Panc1 (cell line): Measurements from ENCODE around the gene TBXAS1. TPM values are rescaled to one million over a fixed set of nuclear protein-coding genes. Genes with fewer than 3 reads are reported as not detected.

Source experiments
- ATAC-seq: fragments of 200-7000 bp; cut with Tn5 transposase; 2 replicates; pipeline ENCODE4 v1.9.1; 2020; ENCODE audit warnings: mild to moderate bottlenecking, moderate library complexity
- BruUV-seq: library from RNA; stranded (reverse); fragments of 400-500 nt; replicated peaks from 2 replicates; lab custom pipeline; 2021; lab: Mats Ljungman, UMichigan
- CTCF ChIA-PET: fragments of 300-600 bp; sonication (Branson Sonifier 250); formaldehyde crosslinking; loops from one replicate; lab custom pipeline; 2022; ENCODE audit warnings: antibody characterized with exemption; lab: Charles Lee
- POLR2A ChIA-PET: fragments of 300-600 bp; sonication (Branson Sonifier 250); formaldehyde crosslinking; loops from one replicate; lab custom pipeline; 2022; ENCODE audit warnings: antibody characterized with exemption; lab: Charles Lee
- DNase-seq: peaks from one replicate; pipeline ENCODE4 v3.0.0-alpha.2; 2010; ENCODE audit warnings: low read depth, low spot score
- H3K27ac ChIP-seq: 2 replicates; pipeline ENCODE4 v1.5.1; 2011; ENCODE audit warnings: mild to moderate bottlenecking, low read length, inconsistent platforms
- H3K27me3 ChIP-seq: fragments of 200-500 bp; sonication (Bioruptor generic); 2 replicates; pipeline ENCODE4 v1.6.0; 2014; ENCODE audit warnings: low read length, inconsistent platforms; ENCODE audit not compliant: control insufficient read depth, insufficient read depth
- H3K36me3 ChIP-seq: fragments of 200-500 bp; sonication (Bioruptor generic); 2 replicates; pipeline ENCODE4 v1.5.1; 2014; ENCODE audit warnings: inconsistent platforms, mild to moderate bottlenecking, low read length, moderate library complexity; ENCODE audit not compliant: control insufficient read depth, insufficient read depth
- H3K4me1 ChIP-seq: 2 replicates; pipeline ENCODE4 v1.5.1; 2011; ENCODE audit warnings: inconsistent platforms, mild to moderate bottlenecking, low read length, moderate library complexity; ENCODE audit not compliant: control insufficient read depth, insufficient read depth
- H3K4me3 ChIP-seq, 2 experiments: 2 replicates each; pipeline ENCODE4 v1.5.1; 2011 to 2012; ENCODE audit warnings: low read depth in 2 of 2, low read length in 2 of 2, mild to moderate bottlenecking in 2 of 2, inconsistent platforms in 1 of 2, moderate library complexity in 1 of 2
- H3K9me3 ChIP-seq: fragments of 200-500 bp; sonication (Bioruptor generic); 2 replicates; pipeline ENCODE4 v1.5.1; 2014; ENCODE audit warnings: low read depth, mild to moderate bottlenecking, inconsistent platforms, low read length, moderate library complexity; ENCODE audit not compliant: control insufficient read depth, insufficient read depth
- CTCF ChIP-seq: fragments of 450-650 bp; IDR thresholded peaks from 2 replicates; pipeline ENCODE4 v1.5.1; 2017; ENCODE audit warnings: mild to moderate bottlenecking
- POLR2AphosphoS5 ChIP-seq: IDR thresholded peaks from 2 replicates; pipeline ENCODE4 v1.6.1; 2012; ENCODE audit warnings: mild to moderate bottlenecking, low read depth, low read length, moderate library complexity
- REST ChIP-seq, 2 experiments: IDR thresholded peaks; 2 replicates each; pipeline ENCODE4 v1.6.1; 2011 to 2012; ENCODE audit warnings: low read depth in 2 of 2, control low read depth in 1 of 2, low read length in 1 of 2, mild to moderate bottlenecking in 1 of 2, moderate library complexity in 1 of 2; ENCODE audit not compliant: insufficient read depth in 1 of 2
- SIN3A ChIP-seq: IDR thresholded peaks from 2 replicates; pipeline ENCODE4 v1.6.1; 2012; ENCODE audit warnings: low read depth, mild to moderate bottlenecking, low read length, moderate library complexity, borderline replicate concordance; ENCODE audit not compliant: insufficient read depth
- TCF7L2 ChIP-seq: IDR thresholded peaks from 2 replicates; pipeline ENCODE4 v1.6.1; 2011; ENCODE audit warnings: mild to moderate bottlenecking, low read depth, low read length, inconsistent platforms
- in situ Hi-C: cut with HindIII; loops from 2 replicates; pipeline ENCODE4 v1.10.0; 2016; ENCODE audit warnings: low sequenced_read_pairs, low pct_unique_long_range_greater_than_20kb
- intact Hi-C: fragments of 100-400 bp; cut with micrococcal nuclease; formaldehyde crosslinking; loops from one replicate; pipeline ENCODE4 v1.10.0; 2022; ENCODE audit not compliant: unreplicated experiment
- total RNA-seq: library from RNA; stranded (reverse); gene quantifications from one replicate; pipeline ENCODE4 v1.2.1, GENCODE V29; 2021; ENCODE audit not compliant: unreplicated experiment

Gene TBXAS1
- total RNA-seq, 1 experiment from 2014 or later = 4.4 TPM

- ChIA-PET CTCF (no interaction called here), POLR2A (no interaction called here)
- intact Hi-C loops (no loop called here), in situ Hi-C loops (no loop called here)
- Histone ChIP-seq H3K27ac (no peak overlapping the region), H3K4me3 (no peak overlapping the region), H3K4me1 (no peaks in the 10 kb centered on the region; the same call in 1 of the 2 replicates), H3K9me3 (no peaks in the 10 kb centered on the region), H3K27me3 (no peaks in the 10 kb centered on the region), H3K36me3 (no peaks in the 10 kb centered on the region)
- ATAC-seq (no peak), DNase-seq (no peak)
- TF ChIP-seq SIN3A = no peak
- TF ChIP-seq POLR2AphosphoS5 = no peak
- TF ChIP-seq CTCF = no peak
- no TSS peak for BruUV-seq
These were observed 118.0 kb downstream of the TBXAS1 start for GRCh38 chr7:139947021-139947420.

- no peak for DNase-seq
- TF ChIP-seq CTCF = no peak
- no peak for TF ChIP-seq POLR2AphosphoS5
- no peak for TF ChIP-seq SIN3A
- TF ChIP-seq TCF7L2 = no peak
- TF ChIP-seq REST (IDR thresholded peaks at IDR 0.05; ENCODE audit: insufficient read depth in 1 of 2, low read depth in 2 of 2, low read length in 1 of 2) = no peak
- in situ Hi-C loops = no loop called here
- ATAC-seq = no peak
- Histone ChIP-seq H3K4me1 (no peaks in the 10 kb centered on the region; the same call in 1 of the 2 replicates), H3K27me3 (no peaks in the 10 kb centered on the region), H3K9me3 (no peaks in the 10 kb centered on the region), H3K4me3 (no peak overlapping the region), H3K27ac (no peak overlapping the region), H3K36me3 (no peaks in the 10 kb centered on the region)
- BruUV-seq = no TSS peak
- CTCF ChIA-PET = no interaction called here
- intact Hi-C loops = no loop called here
- POLR2A ChIA-PET = no interaction called here
These were observed 119.1 kb downstream of the TBXAS1 start for GRCh38 chr7:139948167-139948566.
